GM19397 (cell line): Measurements from ENCODE around the gene PTPRN.

Source experiments
- ATAC-seq: cut with Tn5 transposase; IDR thresholded peaks from one replicate; pipeline ENCODE4 v1.9.1; 2021; ENCODE audit warnings: mild to moderate bottlenecking, moderate library complexity; ENCODE audit not compliant: unreplicated experiment

PTPRN gene

DNA sequence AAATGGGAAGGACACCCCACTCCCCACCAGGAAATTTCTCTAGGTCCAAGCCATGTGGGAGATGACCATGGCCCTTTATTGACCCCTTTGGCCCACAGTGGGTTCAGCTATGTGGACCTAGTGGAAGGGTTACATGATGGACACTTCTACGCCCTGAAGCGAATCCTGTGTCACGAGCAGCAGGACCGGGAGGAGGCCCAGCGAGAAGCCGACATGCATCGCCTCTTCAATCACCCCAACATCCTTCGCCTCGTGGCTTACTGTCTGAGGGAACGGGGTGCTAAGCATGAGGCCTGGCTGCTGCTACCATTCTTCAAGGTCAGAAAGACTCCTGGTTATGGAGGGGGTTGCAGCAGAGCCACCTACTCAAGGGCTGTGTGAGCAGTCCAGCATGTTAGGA lies 62.6 kb downstream of the PTPRN start:
- ATAC-seq = no peak

DNA sequence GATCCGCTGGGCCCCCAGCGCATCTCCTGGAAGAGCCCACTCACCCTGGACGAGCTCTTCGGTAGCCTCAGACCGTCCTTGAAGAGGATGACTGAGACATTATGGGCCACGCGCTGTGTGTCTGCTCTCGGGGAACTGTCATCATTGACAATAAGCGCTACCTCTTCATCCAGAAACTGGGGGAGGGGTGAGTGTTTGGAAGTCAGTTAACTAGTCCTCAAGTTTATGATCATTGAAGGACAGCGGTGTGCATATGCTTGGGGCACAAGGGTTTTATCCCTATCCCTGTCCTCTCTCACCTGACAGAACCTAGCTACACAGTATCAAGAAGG lies 63.3 kb downstream of the PTPRN start:
- ATAC-seq = no peak

DNA sequence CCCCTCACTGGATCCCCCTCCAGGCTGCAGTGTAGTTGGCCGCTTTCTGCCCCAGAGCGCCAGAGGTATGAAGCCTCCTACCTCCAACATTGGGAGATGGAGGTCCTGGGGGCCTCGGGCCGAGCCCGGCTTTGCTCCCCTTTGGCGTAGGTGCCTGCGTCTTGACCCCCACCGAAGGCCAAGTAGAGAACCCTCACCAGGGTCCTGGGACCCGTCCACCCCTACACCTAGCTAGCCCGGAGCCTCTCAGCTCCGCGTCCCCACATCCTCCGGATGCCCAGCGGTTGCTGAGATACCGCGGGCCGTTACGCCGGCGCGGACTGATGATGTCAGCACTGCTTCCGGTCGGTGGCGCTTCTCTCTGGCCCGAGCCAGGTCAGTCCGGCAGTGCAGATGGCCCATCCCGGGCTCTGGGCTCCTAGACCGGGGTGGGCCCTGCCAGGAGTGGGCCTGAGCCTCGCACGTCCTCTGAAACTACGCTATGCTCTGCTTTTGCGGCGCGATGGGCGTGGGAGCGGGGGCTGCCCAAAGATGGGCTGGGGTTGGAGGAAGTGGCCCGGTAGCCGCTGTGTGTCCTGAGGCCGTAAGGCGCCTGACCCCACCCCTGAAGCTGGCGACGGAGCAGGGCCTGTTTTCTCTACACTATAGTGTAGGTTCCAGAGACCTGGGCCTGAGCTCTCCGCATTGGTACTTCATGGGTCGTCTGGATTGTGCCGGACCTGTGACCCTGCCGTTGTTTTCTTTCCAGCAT lies 63.9 kb downstream of the PTPRN start, which contains the start of the genes GLB1L and STK16:
Gene GLB1L (minus strand): TSS at position 297 of the 751 bp plus-strand sequence. CDS start 1,871 bp downstream, outside the sequence.
Gene STK16 (plus strand): TSS at position 332 of the 751 bp plus-strand sequence. CDS start 521 bp downstream, outside the sequence.
- ATAC-seq = peak; percentile 65

DNA sequence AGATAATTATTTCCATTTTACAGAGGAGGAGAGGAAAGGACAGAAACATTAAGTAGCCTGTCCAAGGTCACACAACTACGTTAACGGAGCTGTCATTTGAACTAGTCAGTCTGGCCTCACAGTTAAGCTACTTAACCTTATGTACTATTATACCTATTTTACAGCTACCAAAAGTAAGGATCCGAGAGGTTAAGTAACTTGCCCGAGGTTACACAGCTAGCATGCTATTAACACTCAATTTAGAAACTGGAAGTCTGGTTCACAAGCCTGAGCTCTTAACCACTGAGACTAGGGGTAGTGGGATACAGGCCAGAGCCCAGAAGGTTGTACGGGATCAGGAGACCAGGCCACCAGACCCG lies 64.4 kb downstream of the PTPRN start:
- ATAC-seq = no peak

DNA sequence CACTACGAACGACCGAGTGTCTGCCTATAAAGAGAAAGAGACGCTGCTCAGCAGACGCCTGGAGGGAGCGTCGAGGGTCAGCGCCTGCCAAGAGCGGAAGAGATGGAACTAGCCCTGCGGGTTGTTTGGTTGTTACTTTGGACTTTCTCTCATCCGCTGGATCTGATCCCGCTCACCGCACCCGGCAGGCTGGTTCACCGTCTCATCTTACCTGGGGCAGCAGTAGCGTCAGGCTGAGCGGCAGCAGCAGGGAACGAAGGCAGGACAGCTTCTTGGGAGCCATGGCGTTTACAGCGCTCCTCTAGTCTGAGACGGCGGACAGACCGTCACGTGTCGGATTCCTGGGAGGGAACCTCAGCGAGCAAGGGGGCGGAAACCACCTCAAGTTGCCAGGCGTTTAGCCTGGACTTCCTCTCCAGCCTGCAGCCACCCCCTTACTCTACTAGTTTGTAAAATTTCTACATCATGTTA lies 65.9 kb downstream of the PTPRN start:
- no peak for ATAC-seq
